HFF-Myc (cell line): ENCODE results near the gene TMEM243.
A peak's percentile ranks its signal among the peaks of the same experiment; 100 is the strongest.

Source experiments
- DNase-seq: peaks from one replicate; pipeline ENCODE4 v3.0.0-alpha.2; 2011; ENCODE audit warnings: low read depth; ENCODE audit errors: extremely low read depth
- H3K4me3 ChIP-seq: replicated peaks from 2 replicates; pipeline ENCODE4 v1.5.1; 2011; ENCODE audit warnings: low read depth, mild to moderate bottlenecking, control low read depth, low read length
- TF ChIP-seq, protein P1 (sequence below): IDR thresholded peaks from 2 replicates; pipeline ENCODE4 v1.5.1; 2012; ENCODE audit warnings: mild to moderate bottlenecking, low read depth, low read length, control low read depth; ENCODE audit errors: missing control alignments

Gene TMEM243

DNA sequence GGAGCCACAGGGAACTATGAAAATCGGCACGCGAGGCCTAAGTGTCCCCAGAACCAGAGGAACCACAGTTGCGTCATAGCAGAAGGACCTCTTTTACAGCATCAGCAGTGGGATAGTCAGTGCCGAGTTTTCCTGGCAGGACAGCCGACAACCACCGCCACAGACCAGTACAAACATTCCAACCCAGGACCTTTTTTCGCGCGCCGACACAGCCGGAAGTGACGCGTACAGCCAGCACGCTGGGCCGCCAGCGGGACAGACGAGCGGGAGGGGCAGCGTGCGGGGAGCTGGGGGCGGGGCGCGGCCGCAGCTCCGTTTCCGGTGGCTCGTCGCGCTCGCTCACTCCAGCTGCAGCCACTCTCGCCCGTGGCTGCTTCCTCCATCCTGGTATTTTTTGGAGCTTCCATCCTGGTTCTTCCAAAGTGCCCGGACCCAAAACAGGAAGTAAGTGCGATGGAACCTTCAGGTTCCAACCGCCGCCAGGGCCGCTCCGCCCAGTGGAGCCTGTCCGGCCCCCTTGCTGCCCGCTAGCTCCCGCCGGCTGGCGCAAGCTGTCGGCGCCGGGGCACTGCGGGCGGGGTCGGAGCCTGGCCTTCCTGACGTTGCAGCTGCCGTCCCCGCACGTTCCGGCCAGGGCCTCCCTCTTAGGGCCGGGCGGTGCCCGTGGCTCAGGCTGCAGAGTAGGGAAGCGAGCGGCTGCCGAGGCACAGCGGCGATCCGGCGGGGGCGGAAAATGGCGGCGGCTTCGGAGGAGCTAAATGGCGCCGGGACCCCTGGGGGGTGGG, 67.2 kb downstream of the TMEM243 start, which contains the start of gene DMTF1:
TSS of gene DMTF1 (plus strand) at position 342 of the 785 bp plus-strand sequence. CDS start 12,489 bp downstream, outside the sequence.
- TF ChIP-seq, protein P1, sequence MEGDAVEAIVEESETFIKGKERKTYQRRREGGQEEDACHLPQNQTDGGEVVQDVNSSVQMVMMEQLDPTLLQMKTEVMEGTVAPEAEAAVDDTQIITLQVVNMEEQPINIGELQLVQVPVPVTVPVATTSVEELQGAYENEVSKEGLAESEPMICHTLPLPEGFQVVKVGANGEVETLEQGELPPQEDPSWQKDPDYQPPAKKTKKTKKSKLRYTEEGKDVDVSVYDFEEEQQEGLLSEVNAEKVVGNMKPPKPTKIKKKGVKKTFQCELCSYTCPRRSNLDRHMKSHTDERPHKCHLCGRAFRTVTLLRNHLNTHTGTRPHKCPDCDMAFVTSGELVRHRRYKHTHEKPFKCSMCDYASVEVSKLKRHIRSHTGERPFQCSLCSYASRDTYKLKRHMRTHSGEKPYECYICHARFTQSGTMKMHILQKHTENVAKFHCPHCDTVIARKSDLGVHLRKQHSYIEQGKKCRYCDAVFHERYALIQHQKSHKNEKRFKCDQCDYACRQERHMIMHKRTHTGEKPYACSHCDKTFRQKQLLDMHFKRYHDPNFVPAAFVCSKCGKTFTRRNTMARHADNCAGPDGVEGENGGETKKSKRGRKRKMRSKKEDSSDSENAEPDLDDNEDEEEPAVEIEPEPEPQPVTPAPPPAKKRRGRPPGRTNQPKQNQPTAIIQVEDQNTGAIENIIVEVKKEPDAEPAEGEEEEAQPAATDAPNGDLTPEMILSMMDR: no peak
- peak within 1 kb of the TSS; percentile 88 for H3K4me3 ChIP-seq
- DNase-seq: peak; percentile 76

- H3K4me3 ChIP-seq: peak overlapping the region; percentile 88
- no peak for DNase-seq
- TF ChIP-seq, protein P1: no peak
These were observed 67.8 kb downstream of the TMEM243 start for GRCh38 chr7:87151729-87152111.

GRCh38 chr7:87151002-87151728, 68.4 kb downstream of the TMEM243 start:
- no peak for DNase-seq
- H3K4me3 ChIP-seq: peak overlapping the region; percentile 88
- TF ChIP-seq, protein P1: no peak

DNA sequence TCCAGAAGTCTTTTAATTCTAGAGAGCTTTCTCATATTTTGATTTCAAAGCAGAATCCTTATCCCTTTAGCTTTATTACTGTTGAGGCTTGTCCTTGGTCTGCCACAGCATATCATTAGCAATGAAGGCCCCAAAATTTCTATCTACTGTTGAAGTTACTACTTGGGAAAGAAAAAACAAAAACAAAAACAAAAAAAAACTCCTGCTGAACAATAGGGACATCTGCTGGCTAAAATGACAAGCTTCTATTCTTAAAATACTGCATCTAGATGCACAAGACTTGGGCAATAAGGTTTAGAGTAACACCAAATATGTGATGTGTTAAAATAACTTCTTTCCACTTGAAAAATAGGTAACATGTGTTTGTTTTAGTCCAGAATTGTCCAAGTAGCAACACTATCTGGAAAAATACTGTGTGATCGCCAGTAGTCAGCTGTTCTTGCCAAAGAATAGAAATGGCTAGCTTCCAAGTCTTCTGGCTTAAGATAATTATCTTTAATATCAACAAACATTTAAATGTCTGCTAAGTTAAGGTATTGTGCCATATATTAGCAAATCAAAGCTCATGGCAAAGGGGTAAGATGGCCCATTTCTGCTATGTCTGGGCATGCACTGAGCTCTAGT, 71.1 kb downstream of the TMEM243 start:
- TF ChIP-seq, protein P1: peak; percentile 37
- no peak overlapping the region for H3K4me3 ChIP-seq
- DNase-seq: no peak

DNA sequence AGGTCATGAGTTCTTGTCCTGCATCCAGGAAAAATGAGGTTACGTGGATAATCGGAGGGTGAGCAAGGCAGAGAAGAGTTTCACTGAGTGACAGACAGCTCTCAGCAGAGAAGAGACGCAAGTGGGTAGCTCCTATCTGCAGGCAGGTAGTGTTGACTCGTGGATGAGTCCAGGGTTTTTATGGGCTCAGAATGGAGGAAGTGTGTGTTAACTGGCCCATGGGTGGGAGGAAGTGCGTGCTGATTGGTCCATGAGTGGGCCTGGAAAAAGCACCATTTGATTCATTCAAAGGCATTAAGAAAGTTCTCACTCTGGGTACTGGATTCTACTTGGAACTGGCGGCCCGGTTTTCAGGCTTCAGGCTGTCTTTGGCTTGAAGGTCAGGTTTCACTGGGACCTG, 72.0 kb downstream of the TMEM243 start:
- TF ChIP-seq, protein P1: no peak
- DNase-seq: no peak
- no peak overlapping the region for H3K4me3 ChIP-seq

DNA sequence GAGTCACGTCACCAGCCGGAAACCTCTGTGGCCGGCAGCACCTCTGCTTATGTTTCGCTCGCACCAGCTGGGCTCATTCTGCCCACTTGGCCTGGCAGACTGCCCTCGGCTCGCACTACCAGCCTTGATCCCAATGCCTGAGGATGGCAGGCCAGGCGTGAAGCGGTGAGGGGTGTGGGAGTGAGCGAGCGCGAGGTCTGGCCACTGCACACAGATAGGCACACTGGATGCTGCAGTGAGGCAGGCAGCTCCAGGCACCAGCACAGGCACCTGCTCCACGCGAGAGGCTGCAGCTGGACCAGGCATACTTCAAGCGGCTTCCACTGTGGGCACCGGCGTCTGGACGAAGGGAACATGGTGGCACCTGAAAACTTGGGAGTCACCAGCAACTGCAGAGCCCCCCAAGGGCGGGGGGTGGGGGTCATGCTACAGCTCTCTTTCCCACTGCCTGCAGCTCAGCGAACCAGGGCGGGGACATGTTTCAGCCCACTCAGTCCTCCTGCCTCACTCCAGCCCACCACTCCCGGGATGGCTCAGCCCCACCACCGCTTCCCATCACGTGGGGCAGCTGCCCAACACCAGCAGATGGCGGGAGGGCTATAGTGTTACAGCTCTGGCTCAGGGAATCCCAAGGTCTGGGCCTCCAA, 72.7 kb downstream of the TMEM243 start:
- H3K4me3 ChIP-seq: no peak overlapping the region
- TF ChIP-seq, protein P1: no peak
- no peak for DNase-seq
